HUES48 (cell line): ENCODE results near the gene ZIC2.
"Not testable (repeated sequence)": the region's sequence is repeated elsewhere in the genome, so short reads cannot be mapped to it uniquely, and the experiment has no call there.

Experiments used
- H3K27ac ChIP-seq: one replicate; pipeline ENCODE4 v1.7.0; 2013; ENCODE audit warnings: low read depth, low read length, inconsistent platforms
- H3K27me3 ChIP-seq: 2 replicates; pipeline ENCODE4 v1.6.1; 2013; ENCODE audit warnings: mild to moderate bottlenecking, low read length; ENCODE audit not compliant: control insufficient read depth, insufficient read depth
- H3K36me3 ChIP-seq: 2 replicates; pipeline ENCODE4 v1.6.1; 2013; ENCODE audit warnings: low read length; ENCODE audit not compliant: control insufficient read depth, insufficient read depth
- H3K4me1 ChIP-seq: 2 replicates; pipeline ENCODE4 v1.6.1; 2013; ENCODE audit warnings: mild to moderate bottlenecking, low read length; ENCODE audit not compliant: control insufficient read depth, insufficient read depth
- H3K4me3 ChIP-seq: 2 replicates; pipeline ENCODE4 v1.5.1; 2013; ENCODE audit warnings: mild to moderate bottlenecking, low read depth, low read length
- H3K9ac ChIP-seq: 2 replicates; pipeline ENCODE4 v1.6.1; 2013; ENCODE audit warnings: mild to moderate bottlenecking, low read depth, low read length, moderate library complexity
- H3K9me3 ChIP-seq: 2 replicates; pipeline ENCODE4 v1.6.1; 2013; ENCODE audit warnings: low read length; ENCODE audit not compliant: control insufficient read depth, insufficient read depth

ZIC2 gene

DNA sequence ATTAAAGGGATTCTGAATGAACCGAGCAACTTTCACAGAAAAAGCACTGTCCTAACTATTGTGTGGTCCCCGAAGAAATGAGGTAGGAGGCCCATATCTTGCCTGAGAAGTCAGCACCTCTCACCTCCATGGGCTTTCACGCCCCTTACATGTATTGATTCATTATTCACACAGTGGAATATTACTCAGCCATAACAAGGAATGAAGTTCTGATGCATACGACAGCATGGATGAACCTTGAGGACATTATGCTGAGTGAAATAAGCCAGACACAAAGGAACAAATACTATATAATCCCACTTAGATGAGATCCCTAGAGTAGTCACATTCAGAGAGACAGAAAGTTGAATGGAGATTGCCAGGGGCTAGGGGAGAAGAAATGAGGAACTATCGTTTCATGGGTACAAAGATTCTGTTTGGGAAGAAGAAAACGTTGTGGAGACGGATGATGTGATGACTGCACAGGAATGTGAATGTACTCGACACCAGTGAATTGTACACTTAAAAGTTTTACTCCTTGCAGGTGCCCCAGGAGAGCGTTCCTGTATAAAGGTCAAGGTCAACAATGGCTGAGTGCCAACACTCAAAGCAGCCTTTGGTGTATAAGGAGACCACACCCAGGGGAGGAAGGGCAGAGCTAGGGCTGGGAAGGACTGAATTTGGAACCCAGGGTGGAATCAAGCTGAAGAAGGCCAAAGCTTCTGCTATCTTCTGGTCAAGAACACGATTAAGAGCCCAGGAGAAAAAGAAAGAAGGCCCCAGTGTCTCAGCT is 32.5 kb upstream of the ZIC2 start:
- H3K4me3 ChIP-seq: no peak overlapping the region
- H3K4me1 ChIP-seq: peaks cover 16% of the 10 kb centered on the region
- peak overlapping the region; percentile 31 for H3K27ac ChIP-seq
- no peaks in the 10 kb centered on the region for H3K36me3 ChIP-seq
- H3K9me3 ChIP-seq: no peaks in the 10 kb centered on the region
- peaks cover 14% of the 10 kb centered on the region for H3K27me3 ChIP-seq
- H3K9ac ChIP-seq: no peak overlapping the region

DNA sequence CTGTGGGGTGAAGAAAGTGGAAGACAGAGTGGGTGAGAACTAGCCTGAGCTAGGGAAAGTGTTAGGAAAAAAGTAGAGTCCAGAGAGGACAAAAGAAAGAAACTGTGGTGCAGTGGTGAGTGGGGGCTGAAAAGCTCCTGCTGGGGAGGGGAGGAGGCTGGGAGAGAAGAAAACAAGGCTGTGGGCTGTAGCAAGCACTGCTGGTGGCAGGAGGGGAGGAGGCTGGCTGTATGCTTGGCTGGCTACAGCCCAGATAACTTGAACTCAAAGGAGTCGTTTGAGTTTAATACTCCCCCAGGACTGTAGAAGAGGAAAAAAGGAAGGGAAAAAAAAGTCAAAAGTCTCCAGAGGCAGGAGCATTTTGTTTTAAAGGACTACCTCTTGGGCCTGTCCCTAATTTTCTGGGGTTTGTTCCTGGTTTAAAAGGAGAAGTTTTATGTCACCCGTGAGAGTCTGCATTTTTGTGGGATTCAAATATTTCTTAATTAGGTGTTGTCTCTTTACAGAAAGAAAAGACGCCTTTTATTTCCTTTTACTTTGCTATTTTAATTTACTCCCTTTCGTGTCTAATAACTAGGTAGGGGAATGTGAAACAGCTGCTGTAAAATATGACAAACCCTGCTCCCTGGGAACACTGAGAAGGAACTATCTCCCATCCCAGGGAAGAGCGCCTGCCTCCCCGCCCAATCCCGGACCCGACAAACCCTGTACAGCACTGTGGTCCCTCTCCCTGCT is 31.7 kb upstream of the ZIC2 start:
- Histone ChIP-seq H3K9ac (no peak overlapping the region), H3K4me3 (no peak overlapping the region), H3K36me3 (no peaks in the 10 kb centered on the region), H3K27me3 (peaks cover 22% of the 10 kb centered on the region), H3K27ac (peak overlapping the region; percentile 31), H3K4me1 (peaks cover 17% of the 10 kb centered on the region), H3K9me3 (no peaks in the 10 kb centered on the region)

GRCh38 chr13:99951666-99952065 is 29.9 kb upstream of the ZIC2 start:
- not testable (repeated sequence) for H3K27ac ChIP-seq, H3K36me3 ChIP-seq, H3K9me3 ChIP-seq, H3K4me3 ChIP-seq, H3K9ac ChIP-seq
- peaks cover 40% of the 10 kb centered on the region for H3K27me3 ChIP-seq
- peaks cover 19% of the 10 kb centered on the region for H3K4me1 ChIP-seq

DNA sequence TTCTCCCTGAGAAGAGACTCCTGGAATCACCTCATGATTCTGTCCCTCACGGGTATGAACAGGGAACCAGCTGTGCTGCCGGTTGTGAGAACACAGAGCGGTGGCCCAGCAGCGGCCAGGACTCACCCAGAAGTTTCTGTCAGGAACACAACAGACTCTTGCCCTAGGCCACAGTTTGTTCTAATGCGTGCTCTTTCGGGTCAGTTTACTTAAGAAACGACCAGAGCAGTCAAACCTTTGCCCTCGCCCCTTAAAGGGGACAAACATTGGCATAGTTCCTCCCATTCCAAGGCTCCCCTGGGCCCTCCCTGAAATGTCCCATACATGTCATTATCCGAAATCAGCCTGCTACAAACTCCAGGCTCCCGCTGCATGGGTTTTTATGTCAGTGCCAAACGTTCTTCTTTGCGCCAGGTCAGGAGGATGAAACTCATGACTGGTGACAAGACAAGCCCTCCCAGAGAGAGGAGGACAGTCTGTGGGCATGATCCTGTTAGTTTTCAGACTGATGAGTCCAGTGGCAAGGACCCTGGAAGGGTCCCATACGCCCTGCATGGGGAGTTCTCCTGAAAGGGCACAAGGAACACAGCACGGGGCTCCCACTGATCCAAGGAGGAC is 28.3 kb upstream of the ZIC2 start:
- H3K4me3 ChIP-seq: no peak overlapping the region
- no peak overlapping the region for H3K9ac ChIP-seq
- H3K36me3 ChIP-seq: no peaks in the 10 kb centered on the region
- H3K9me3 ChIP-seq: no peaks in the 10 kb centered on the region
- H3K27me3 ChIP-seq: peaks cover 53% of the 10 kb centered on the region
- peaks cover 24% of the 10 kb centered on the region for H3K4me1 ChIP-seq
- H3K27ac ChIP-seq: no peak overlapping the region

- H3K36me3 ChIP-seq: no peaks in the 10 kb centered on the region
- peaks cover 73% of the 10 kb centered on the region for H3K27me3 ChIP-seq
- no peak overlapping the region for H3K27ac ChIP-seq
- peaks cover 22% of the 10 kb centered on the region for H3K4me1 ChIP-seq
- peak overlapping the region; percentile 55 for H3K4me3 ChIP-seq
- no peaks in the 10 kb centered on the region for H3K9me3 ChIP-seq
- no peak overlapping the region for H3K9ac ChIP-seq
Observed at GRCh38 chr13:99955107-99955746, 26.4 kb upstream of the ZIC2 start.

DNA sequence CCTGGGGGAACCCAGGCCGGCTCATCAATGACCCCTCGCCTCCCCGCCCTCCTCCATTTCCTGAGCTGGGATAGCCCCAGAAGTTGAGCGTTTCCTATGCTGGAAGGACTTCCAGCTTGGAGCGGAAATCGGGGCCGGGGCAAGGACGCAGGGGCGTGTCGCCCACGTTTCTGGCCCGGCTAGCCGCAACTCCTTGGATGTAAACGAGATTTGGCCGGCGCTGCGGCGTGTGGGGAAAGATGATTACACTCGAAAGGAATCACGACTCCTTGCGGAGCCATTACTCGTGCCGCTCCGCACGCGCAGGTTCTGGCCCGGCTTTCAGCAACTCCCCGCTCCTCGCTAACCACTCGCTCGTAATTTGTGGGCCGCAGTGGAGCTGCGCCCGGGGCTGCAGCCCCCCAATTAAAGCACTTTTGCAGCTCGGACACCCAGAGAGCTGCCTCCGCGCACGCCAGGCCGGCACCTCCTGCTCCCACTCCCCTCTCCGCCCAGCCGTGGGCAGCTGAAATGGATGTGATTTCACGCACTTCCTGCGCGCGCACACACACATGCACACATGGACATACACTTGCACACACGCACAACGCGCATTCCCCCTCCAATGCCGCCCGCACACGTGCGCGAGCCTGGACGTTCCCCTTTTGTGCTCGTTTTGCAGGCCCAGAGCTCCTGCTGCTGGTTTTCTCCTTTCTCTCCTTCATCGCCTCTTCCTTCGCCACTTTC is 25.7 kb upstream of the ZIC2 start:
- no peak overlapping the region; the same call in 1 of the 2 replicates for H3K9ac ChIP-seq
- H3K27ac ChIP-seq: no peak overlapping the region
- H3K4me1 ChIP-seq: peaks cover 23% of the 10 kb centered on the region
- H3K9me3 ChIP-seq: no peaks in the 10 kb centered on the region
- H3K36me3 ChIP-seq: no peaks in the 10 kb centered on the region
- peak overlapping the region; percentile 55 for H3K4me3 ChIP-seq
- peaks cover 79% of the 10 kb centered on the region for H3K27me3 ChIP-seq

GRCh38 chr13:99956473-99957349 is 24.9 kb upstream of the ZIC2 start:
- no peaks in the 10 kb centered on the region for H3K9me3 ChIP-seq
- H3K27ac ChIP-seq: peak overlapping the region; percentile 43
- H3K36me3 ChIP-seq: no peaks in the 10 kb centered on the region
- peak overlapping the region; percentile 55 for H3K4me3 ChIP-seq
- H3K9ac ChIP-seq: no peak overlapping the region; the same call in 1 of the 2 replicates
- peaks cover 31% of the 10 kb centered on the region for H3K4me1 ChIP-seq
- peaks cover 88% of the 10 kb centered on the region for H3K27me3 ChIP-seq

DNA sequence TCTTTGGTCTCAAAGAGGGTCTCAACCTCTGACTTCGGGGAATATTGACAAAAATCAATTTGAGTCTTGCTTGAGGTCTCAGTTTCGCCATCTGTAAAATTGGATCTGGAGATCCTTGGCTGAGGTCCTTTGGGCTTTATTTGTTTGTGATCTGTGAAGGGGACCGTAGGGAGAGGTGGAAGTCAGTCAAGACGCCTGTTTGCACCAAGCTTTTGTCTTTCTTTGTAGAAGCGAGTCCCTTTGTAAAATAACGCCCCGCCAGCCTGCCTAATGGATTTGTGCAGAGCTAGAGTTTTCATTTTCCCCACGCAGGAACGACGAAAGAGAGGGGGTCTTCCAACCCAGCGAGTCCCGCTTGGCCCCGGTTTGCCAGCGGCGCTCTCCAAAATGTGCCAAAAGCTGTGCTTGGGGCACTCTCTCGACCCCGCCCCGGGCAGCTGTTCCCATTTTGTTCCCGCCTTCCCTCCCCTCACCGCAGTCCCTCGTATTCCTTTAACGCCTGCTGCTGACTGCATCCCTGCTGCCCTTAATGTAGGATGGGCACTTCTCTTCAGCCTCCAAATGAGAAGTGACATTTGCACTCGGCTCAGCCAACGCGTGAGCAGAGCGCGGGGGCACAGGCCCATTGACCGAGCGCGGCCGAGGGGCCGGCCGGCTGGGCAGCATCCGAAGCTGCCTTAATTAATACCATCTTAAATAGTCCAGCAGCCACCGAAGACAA is 23.0 kb upstream of the ZIC2 start:
- Histone ChIP-seq H3K9ac (no peak overlapping the region), H3K27ac (peak overlapping the region; percentile 56), H3K4me3 (peak overlapping the region; percentile 55), H3K9me3 (no peaks in the 10 kb centered on the region), H3K36me3 (peaks cover 9% of the 10 kb centered on the region), H3K27me3 (peaks cover 97% of the 10 kb centered on the region), H3K4me1 (peaks cover 42% of the 10 kb centered on the region)

GRCh38 chr13:99959127-99959539 is 22.5 kb upstream of the ZIC2 start:
- no peaks in the 10 kb centered on the region for H3K9me3 ChIP-seq
- H3K4me3 ChIP-seq: peak overlapping the region; percentile 55
- H3K27ac ChIP-seq: peak overlapping the region; percentile 56
- no peak overlapping the region for H3K9ac ChIP-seq
- H3K36me3 ChIP-seq: peaks cover 15% of the 10 kb centered on the region
- peaks cover 47% of the 10 kb centered on the region for H3K4me1 ChIP-seq
- H3K27me3 ChIP-seq: peaks cover 97% of the 10 kb centered on the region
